ENCODE data around the gene ANO4.

ANO4 gene

GRCh38 chr12:100919116-100919515 lies 124.5 kb downstream of the ANO4 start:
- TF ChIP-seq CTCF (IDR thresholded peaks at IDR 0.05) = no peak

- TF ChIP-seq CTCF (IDR thresholded peaks at IDR 0.05) = no peak
These were observed 125.9 kb downstream of the ANO4 start for GRCh38 chr12:100920493-100920892.

GRCh38 chr12:100926669-100927248 lies 132.2 kb downstream of the ANO4 start:
- peak; percentile 43; the same call in 1 of the 2 replicates for TF ChIP-seq CTCF (IDR thresholded peaks at IDR 0.05)

GRCh38 chr12:100927826-100928225 lies 133.2 kb downstream of the ANO4 start:
- no peak for TF ChIP-seq CTCF (IDR thresholded peaks at IDR 0.05)

- TF ChIP-seq CTCF (IDR thresholded peaks at IDR 0.05) = no peak
These were observed 138.0 kb downstream of the ANO4 start for GRCh38 chr12:100932571-100932970.

GRCh38 chr12:100935929-100936328 lies 141.4 kb downstream of the ANO4 start:
- TF ChIP-seq CTCF (IDR thresholded peaks at IDR 0.05) = no peak

GRCh38 chr12:100936661-100937060 lies 142.1 kb downstream of the ANO4 start:
- no peak for TF ChIP-seq CTCF (IDR thresholded peaks at IDR 0.05)

GRCh38 chr12:100940503-100940902 lies 145.9 kb downstream of the ANO4 start:
- TF ChIP-seq CTCF (IDR thresholded peaks at IDR 0.05) = no peak

Measured in LNCAP (cell line).